Measurements from ENCODE around the gene EXTL1. TPM values are rescaled to one million over a fixed set of nuclear protein-coding genes. Genes with fewer than 3 reads are reported as not detected.

EXTL1 gene
- total RNA-seq, 1 donor from 2014 or later: 0.49 TPM

GRCh38 chr1:26079178-26079563 is 57.6 kb downstream of the EXTL1 start:
- TF ChIP-seq CTCF (IDR thresholded peaks at IDR 0.05): no peak
- Histone ChIP-seq H3K4me3 (no peak overlapping the region), H3K36me3 (no peaks in the 10 kb centered on the region), H3K27ac (no peak overlapping the region), H3K9me3 (no peaks in the 10 kb centered on the region), H3K27me3 (peaks cover 17% of the 10 kb centered on the region), H3K4me1 (peaks cover 3% of the 10 kb centered on the region)
- intact Hi-C loops (cut with DNase I): no loop called here
- DNase-seq (no peak), ATAC-seq (no peak)

- Histone ChIP-seq H3K36me3 (no peaks in the 10 kb centered on the region), H3K4me1 (peaks cover 3% of the 10 kb centered on the region), H3K27me3 (peaks cover 12% of the 10 kb centered on the region), H3K9me3 (no peaks in the 10 kb centered on the region), H3K27ac (no peak overlapping the region), H3K4me3 (no peak overlapping the region)
- DNase-seq: no peak
- intact Hi-C loops (cut with DNase I): no loop called here
- TF ChIP-seq CTCF (IDR thresholded peaks at IDR 0.05): no peak
- ATAC-seq: no peak
These were observed 58.6 kb downstream of the EXTL1 start for GRCh38 chr1:26079960-26080814.

- no peak overlapping the region for H3K4me3 ChIP-seq
- no peak for TF ChIP-seq CTCF (IDR thresholded peaks at IDR 0.05)
- no peak for DNase-seq
- H3K27ac ChIP-seq: no peak overlapping the region
- intact Hi-C loops (cut with DNase I): no loop called here
- ATAC-seq: peak; percentile 24
- peaks cover 3% of the 10 kb centered on the region for H3K4me1 ChIP-seq
- peaks cover 4% of the 10 kb centered on the region for H3K27me3 ChIP-seq
- no peaks in the 10 kb centered on the region for H3K9me3 ChIP-seq
- H3K36me3 ChIP-seq: no peaks in the 10 kb centered on the region
These were observed 59.9 kb downstream of the EXTL1 start for GRCh38 chr1:26081267-26082019.

GRCh38 chr1:26082020-26082350 is 60.4 kb downstream of the EXTL1 start:
- Histone ChIP-seq H3K27ac (no peak overlapping the region), H3K4me3 (no peak overlapping the region), H3K4me1 (peaks cover 3% of the 10 kb centered on the region), H3K27me3 (no peaks in the 10 kb centered on the region), H3K9me3 (no peaks in the 10 kb centered on the region), H3K36me3 (no peaks in the 10 kb centered on the region)
- DNase-seq (no peak), ATAC-seq (no peak)
- intact Hi-C loops (cut with DNase I): no loop called here
- no peak for TF ChIP-seq CTCF (IDR thresholded peaks at IDR 0.05)

- intact Hi-C loops (cut with DNase I): no loop called here
- TF ChIP-seq CTCF (IDR thresholded peaks at IDR 0.05): no peak
- ATAC-seq: no peak
- Histone ChIP-seq H3K4me1 (peaks cover 3% of the 10 kb centered on the region), H3K27me3 (no peaks in the 10 kb centered on the region), H3K36me3 (no peaks in the 10 kb centered on the region), H3K4me3 (no peak overlapping the region), H3K9me3 (no peaks in the 10 kb centered on the region), H3K27ac (no peak overlapping the region)
- no peak for DNase-seq
These were observed 61.6 kb downstream of the EXTL1 start for GRCh38 chr1:26083208-26083607.

Measured in upper lobe of right lung (tissue), 1 donor.